ENCODE measurements around the gene COG3.

The COG3 gene

GRCh38 chr13:45506811-45507210 lies 42.1 kb downstream of the COG3 start:
- no peak for DNase-seq (ENCODE audit: low read depth)

GRCh38 chr13:45508776-45509175 lies 44.0 kb downstream of the COG3 start:
- no peak for DNase-seq (ENCODE audit: low read depth)

- no peak for DNase-seq (ENCODE audit: low read depth)
Measured at GRCh38 chr13:45510672-45511071, 45.9 kb downstream of the COG3 start.

- peak; percentile 77 for DNase-seq (ENCODE audit: low read depth)
Measured at GRCh38 chr13:45511310-45512097, 46.8 kb downstream of the COG3 start.

- no peak for DNase-seq (ENCODE audit: low read depth)
Measured at GRCh38 chr13:45512098-45512496, 47.4 kb downstream of the COG3 start.

- DNase-seq (ENCODE audit: low read depth): no peak
Measured at GRCh38 chr13:45516757-45517156, 52.0 kb downstream of the COG3 start.

GRCh38 chr13:45518525-45519245 lies 53.9 kb downstream of the COG3 start:
- DNase-seq (ENCODE audit: low read depth): peak; percentile 72

GRCh38 chr13:45519493-45519892 lies 54.8 kb downstream of the COG3 start:
- DNase-seq (ENCODE audit: low read depth): no peak

- peak; percentile 82 for DNase-seq (ENCODE audit: low read depth)
Measured at GRCh38 chr13:45521297-45521696, 56.6 kb downstream of the COG3 start.

GRCh38 chr13:45522571-45522970 lies 57.8 kb downstream of the COG3 start:
- DNase-seq (ENCODE audit: low read depth): peak; percentile 39

GRCh38 chr13:45527699-45528462 lies 63.1 kb downstream of the COG3 start:
- peak; percentile 45 for DNase-seq (ENCODE audit: low read depth)

GRCh38 chr13:45529758-45530157 lies 65.0 kb downstream of the COG3 start:
- no peak for DNase-seq (ENCODE audit: low read depth)

- DNase-seq (ENCODE audit: low read depth): no peak
Measured at GRCh38 chr13:45534604-45535003, 69.9 kb downstream of the COG3 start.

GRCh38 chr13:45536224-45536623 lies 71.5 kb downstream of the COG3 start:
- no peak for DNase-seq (ENCODE audit: low read depth)

GRCh38 chr13:45537516-45537915 lies 72.8 kb downstream of the COG3 start:
- DNase-seq (ENCODE audit: low read depth): peak; percentile 30

GRCh38 chr13:45538382-45538781 lies 73.6 kb downstream of the COG3 start:
- no peak for DNase-seq (ENCODE audit: low read depth)

GRCh38 chr13:45540195-45540594 lies 75.5 kb downstream of the COG3 start:
- DNase-seq (ENCODE audit: low read depth): no peak

- DNase-seq (ENCODE audit: low read depth): no peak
Measured at GRCh38 chr13:45540864-45541263, 76.1 kb downstream of the COG3 start.

- DNase-seq (ENCODE audit: low read depth): no peak
Measured at GRCh38 chr13:45541806-45542205, 77.1 kb downstream of the COG3 start.

GRCh38 chr13:45542391-45542790 lies 77.7 kb downstream of the COG3 start:
- DNase-seq (ENCODE audit: low read depth): no peak

- no peak for DNase-seq (ENCODE audit: low read depth)
Measured at GRCh38 chr13:45542878-45543277, 78.1 kb downstream of the COG3 start.

- DNase-seq (ENCODE audit: low read depth): no peak
Measured at GRCh38 chr13:45544520-45544919, 79.8 kb downstream of the COG3 start.
